IMR-90 (cell line): ENCODE data around the gene FZD4. TPM values are rescaled to one million over a fixed set of nuclear protein-coding genes. Genes with fewer than 3 reads are reported as not detected.
A peak's percentile ranks its signal among the peaks of the same experiment; 100 is the strongest.

Experiments
- ATAC-seq: fragments of 200-7000 bp; cut with Tn5 transposase; 2 replicates; pipeline ENCODE4 v1.9.1; 2020; ENCODE audit warnings: low read depth, mild to moderate bottlenecking, moderate library complexity
- BruUV-seq: library from RNA; stranded (reverse); fragments of 400-500 nt; replicated peaks from 2 replicates; lab custom pipeline; 2021; lab: Mats Ljungman, UMichigan
- CTCF ChIA-PET: fragments of 300-600 bp; formaldehyde crosslinking; extraction: SDS; loops from one replicate; lab custom pipeline; 2021; ENCODE audit warnings: antibody characterized with exemption; lab: Yijun Ruan, JAX
- POLR2A ChIA-PET: fragments of 300-600 bp; sonication (Branson Sonifier 250); formaldehyde crosslinking; loops from one replicate; lab custom pipeline; 2022; ENCODE audit warnings: antibody characterized with exemption; ENCODE audit not compliant: unreplicated experiment; lab: Charles Lee
- DNase-seq: peaks from one replicate; pipeline ENCODE4 v3.0.0; 2013
- H2AFZ ChIP-seq: replicated peaks from 2 replicates; pipeline ENCODE3; 2013; ENCODE audit warnings: low read length, mild to moderate bottlenecking; ENCODE audit not compliant: poor library complexity
- H2AK5ac ChIP-seq: 2 replicates; pipeline ENCODE4 v1.6.1; 2013; ENCODE audit warnings: low read depth, low read length, inconsistent platforms
- H2AK9ac ChIP-seq: replicated peaks from 2 replicates; pipeline ENCODE3; 2013; ENCODE audit warnings: mild to moderate bottlenecking, low read depth, low read length, moderate library complexity; ENCODE audit not compliant: poor library complexity
- H2BK120ac ChIP-seq: 2 replicates; pipeline ENCODE4 v1.6.1; 2013; ENCODE audit warnings: low read depth, low read length, inconsistent platforms
- H2BK15ac ChIP-seq: 3 replicates; pipeline ENCODE4 v1.6.1; 2013; ENCODE audit warnings: low read depth, low read length, inconsistent platforms
- H2BK20ac ChIP-seq: 2 replicates; pipeline ENCODE4 v1.6.1; 2013; ENCODE audit warnings: low read depth, mild to moderate bottlenecking, inconsistent platforms, low read length, moderate library complexity
- H2BK5ac ChIP-seq: 2 replicates; pipeline ENCODE4 v1.6.1; 2013; ENCODE audit warnings: mild to moderate bottlenecking, low read depth, low read length, inconsistent platforms; ENCODE audit not compliant: poor library complexity, severe bottlenecking
- H3K14ac ChIP-seq: replicated peaks from 2 replicates; pipeline ENCODE4 v1.6.1; 2013; ENCODE audit warnings: low read depth, low read length, inconsistent platforms
- H3K18ac ChIP-seq: 2 replicates; pipeline ENCODE4 v1.6.1; 2013; ENCODE audit warnings: low read depth, low read length, control low read depth
- H3K23ac ChIP-seq: 2 replicates; pipeline ENCODE4 v1.6.1; 2013; ENCODE audit warnings: low read depth, low read length, inconsistent platforms
- H3K27ac ChIP-seq: 2 replicates; pipeline ENCODE4 v1.5.1; 2013; ENCODE audit warnings: mild to moderate bottlenecking, control low read depth, low read length; ENCODE audit not compliant: insufficient read depth
- H3K27me3 ChIP-seq: 2 replicates; pipeline ENCODE4 v1.6.1; 2013; ENCODE audit warnings: low read length; ENCODE audit not compliant: control insufficient read depth, insufficient read depth
- H3K36me3 ChIP-seq: 2 replicates; pipeline ENCODE4 v1.6.1; 2013; ENCODE audit warnings: low read length, mixed read lengths; ENCODE audit not compliant: control insufficient read depth, insufficient read depth
- H3K4ac ChIP-seq: 2 replicates; pipeline ENCODE4 v1.6.1; 2013; ENCODE audit warnings: low read depth, low read length, inconsistent platforms
- H3K4me1 ChIP-seq: 2 replicates; pipeline ENCODE4 v1.6.1; 2013; ENCODE audit warnings: low read length, mixed read lengths; ENCODE audit not compliant: control insufficient read depth, insufficient read depth
- H3K4me2 ChIP-seq: 2 replicates; pipeline ENCODE4 v1.6.1; 2013; ENCODE audit warnings: low read depth, mild to moderate bottlenecking, control low read depth, low read length, moderate library complexity
- H3K4me3 ChIP-seq: 2 replicates; pipeline ENCODE4 v1.5.1; 2013; ENCODE audit warnings: low read depth, mild to moderate bottlenecking, control low read depth, low read length, moderate library complexity; ENCODE audit not compliant: insufficient read depth
- H3K56ac ChIP-seq: 2 replicates; pipeline ENCODE4 v1.6.1; 2013; ENCODE audit warnings: low read length, inconsistent platforms; ENCODE audit not compliant: insufficient read depth; ENCODE audit errors: extremely low read depth
- H3K79me1 ChIP-seq, 2 experiments: 2 replicates each; pipeline ENCODE4 v1.6.1; 2013; ENCODE audit warnings: low read length in 2 of 2, inconsistent platforms in 1 of 2, low read depth in 1 of 2
- H3K9ac ChIP-seq: 2 replicates; pipeline ENCODE4 v1.6.1; 2013; ENCODE audit warnings: low read depth, low read length, control low read depth
- H3K9me1 ChIP-seq: 2 replicates; pipeline ENCODE4 v1.6.1; 2013; ENCODE audit warnings: low read length, inconsistent platforms; ENCODE audit not compliant: insufficient read depth
- H3K9me3 ChIP-seq: 2 replicates; pipeline ENCODE4 v1.6.1; 2013; ENCODE audit warnings: low read length; ENCODE audit not compliant: control insufficient read depth, insufficient read depth
- H4K20me1 ChIP-seq: 2 replicates; pipeline ENCODE4 v1.6.1; 2013; ENCODE audit warnings: low read length, inconsistent platforms; ENCODE audit not compliant: insufficient read depth
- H4K5ac ChIP-seq: 2 replicates; pipeline ENCODE4 v1.6.1; 2013; ENCODE audit warnings: mild to moderate bottlenecking, low read depth, low read length, control low read depth
- H4K8ac ChIP-seq, 2 experiments: 2 replicates each; pipeline ENCODE4 v1.6.1; 2013; ENCODE audit warnings: low read depth in 2 of 2, low read length in 2 of 2, control low read depth in 1 of 2, inconsistent platforms in 1 of 2
- H4K91ac ChIP-seq: 2 replicates; pipeline ENCODE4 v1.6.1; 2013; ENCODE audit warnings: low read depth, low read length, inconsistent platforms; ENCODE audit not compliant: insufficient read depth
- CEBPB ChIP-seq: IDR thresholded peaks from 2 replicates; pipeline ENCODE4 v1.6.1; 2012; ENCODE audit warnings: low read depth, low read length, improper control_type of control experiment
- MAFK ChIP-seq: IDR thresholded peaks from 2 replicates; pipeline ENCODE4 v1.6.1; 2012; ENCODE audit warnings: low read depth, low read length, improper control_type of control experiment
- MAZ ChIP-seq: IDR thresholded peaks from 2 replicates; pipeline ENCODE4 v1.6.1; 2012; ENCODE audit warnings: low read depth, mild to moderate bottlenecking, low read length, improper control_type of control experiment, moderate library complexity, borderline replicate concordance
- NFE2L2 ChIP-seq: fragments of 150-350 bp; IDR thresholded peaks from 2 replicates; pipeline ENCODE4 v1.6.1; 2016; ENCODE audit warnings: low read depth, mild to moderate bottlenecking, low read length
- RAD21 ChIP-seq: IDR thresholded peaks from 2 replicates; pipeline ENCODE4 v1.6.1; 2012; ENCODE audit warnings: low read length, improper control_type of control experiment
- RFX5 ChIP-seq: IDR thresholded peaks from 2 replicates; pipeline ENCODE4 v1.8.0; 2012; ENCODE audit warnings: low read depth, mild to moderate bottlenecking, low read length, moderate library complexity
- WGBS, 2 experiments: methylation state at CpG; one replicate each; pipeline versions ENCODE4 v1.1.5 to v1.1.7; 2013; ENCODE audit warnings: missing lambda C conversion rate in 2 of 2; ENCODE audit not compliant: insufficient read length in 1 of 2; ENCODE audit errors: extremely low coverage in 2 of 2; 5-methylcytosine and 5-hydroxymethylcytosine counted together
- dilution Hi-C: fragments of 300-500 bp; cut with HindIII; formaldehyde crosslinking; loops from one replicate; pipeline ENCODE4 v1.14.3; 2018; ENCODE audit warnings: low sequenced_read_pairs; ENCODE audit not compliant: unreplicated experiment
- in situ Hi-C: fragments of 300-500 bp; cut with MboI; formaldehyde crosslinking; loops from 3 replicates; pipeline ENCODE4 v1.14.3; 2019; ENCODE audit warnings: low sequenced_read_pairs, inconsistent platforms, mixed read lengths
- intact Hi-C: fragments of 100-400 bp; cut with micrococcal nuclease; formaldehyde crosslinking; loops from 2 replicates; pipeline ENCODE4 v1.10.0; 2022
- polyA plus RNA-seq, 3 experiments: library from polyadenylated mRNA; depleted of rRNA; stranded (reverse); fragments of >200 nt; gene quantifications; 2 replicates each; pipeline ENCODE4 v1.2.3, GENCODE V29; 2012; ENCODE audit warnings: low replicate concordance in 1 of 3
- total RNA-seq: library from RNA; depleted of rRNA; stranded (reverse); fragments of >200 nt; gene quantifications from 2 replicates; pipeline ENCODE4 v1.2.3, GENCODE V29; 2012

The FZD4 gene
- total and polyA plus RNA-seq, 2 of the 4 experiments (the other 2 are of a cell fraction), result 3.7 to 7.7 TPM

DNA sequence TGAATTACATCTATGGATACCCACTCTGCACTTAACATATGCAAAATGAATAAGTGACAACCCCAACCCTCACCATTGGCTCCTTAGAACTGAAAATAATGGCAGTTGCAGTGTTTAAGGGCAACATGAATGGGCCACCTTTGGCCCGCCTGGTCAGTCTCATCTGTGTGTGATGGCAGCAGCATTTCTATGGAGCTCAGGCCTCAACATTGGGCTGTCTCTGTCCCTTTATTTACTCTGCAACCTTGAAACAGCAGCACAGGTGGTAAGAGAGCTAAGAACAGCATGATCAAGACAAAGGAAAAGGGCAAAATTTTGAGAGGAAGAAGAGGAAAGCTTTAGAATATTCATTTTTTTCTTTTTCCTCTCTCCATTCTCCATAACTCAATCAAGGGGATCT is 44.2 kb upstream of the FZD4 start:
- dilution Hi-C loops (no loop called here), in situ Hi-C loops (no loop called here), intact Hi-C loops (no loop called here)
- Histone ChIP-seq H3K27me3 (no peaks in the 10 kb centered on the region; the same call in 1 of the 2 replicates), H3K4me3 (no peak overlapping the region), H3K36me3 (no peaks in the 10 kb centered on the region), H3K14ac (no peak overlapping the region), H2BK5ac (no peak overlapping the region), H3K27ac (no peak overlapping the region), H3K18ac (no peak overlapping the region), H2AK9ac (peak overlapping the region; percentile 3), H3K4ac (no peak overlapping the region), H3K9me3 (no peaks in the 10 kb centered on the region), H3K23ac (no peak overlapping the region), H3K9me1 (no peaks in the 10 kb centered on the region), H4K20me1 (no peaks in the 10 kb centered on the region), H2BK15ac (no peak overlapping the region), H2BK120ac (no peak overlapping the region), H2AFZ (no peak overlapping the region), H3K4me1 (peaks cover 2% of the 10 kb centered on the region; the same call in 1 of the 2 replicates), H4K5ac (no peak overlapping the region), H2AK5ac (no peak overlapping the region), H2BK20ac (no peak overlapping the region), H3K9ac (no peak overlapping the region), H3K79me1 (no peaks in the 10 kb centered on the region), H4K91ac (no peak overlapping the region), H3K56ac (no peak overlapping the region), H4K8ac (no peak overlapping the region), H3K4me2 (no peak overlapping the region)
- POLR2A ChIA-PET, result no interaction called here
- BruUV-seq, result no TSS peak
- 100% methylated on average over 1 of the region's 1 CpG; no CpG with 5 or more reads in 1 of the 2 experiments for WGBS, 2 experiments
- no peak for ATAC-seq
- no peak for DNase-seq
- TF ChIP-seq NFE2L2 (no peak), MAFK (no peak), RAD21 (no peak), MAZ (no peak), RFX5 (no peak), CEBPB (no peak)
- CTCF ChIA-PET, result no interaction called here
